ENCODE measurements around the gene TCERG1L. TPM values are rescaled to one million over a fixed set of nuclear protein-coding genes. Genes with fewer than 3 reads are reported as not detected.

Gene TCERG1L
- total RNA-seq, 1 experiment from 2014 or later = not detected

- no peak overlapping the region for H3K4me3 ChIP-seq (ENCODE audit: low read length)
- H3K9ac ChIP-seq (ENCODE audit: low read length) = no peak overlapping the region
- no peaks in the 10 kb centered on the region for H3K79me2 ChIP-seq (ENCODE audit: low read length)
- no peak overlapping the region for H3K27ac ChIP-seq (ENCODE audit: low read length)
- no peaks in the 10 kb centered on the region for H3K9me3 ChIP-seq (ENCODE audit: low read length)
- H4K20me1 ChIP-seq (ENCODE audit: insufficient read depth, low read depth, low read length) = no peaks in the 10 kb centered on the region
- H3K9me2 ChIP-seq (replicated peaks; ENCODE audit: insufficient read depth, low read length) = no peaks in the 10 kb centered on the region
- no peak overlapping the region for H3K4me2 ChIP-seq (ENCODE audit: low read depth, low read length, poor library complexity, severe bottlenecking)
- no peak overlapping the region for H2AFZ ChIP-seq (ENCODE audit: low read length)
- peaks cover 11% of the 10 kb centered on the region for H3K4me1 ChIP-seq (ENCODE audit: low read length)
- no peaks in the 10 kb centered on the region for H3K36me3 ChIP-seq (ENCODE audit: insufficient read depth, low read length)
- H3K27me3 ChIP-seq (ENCODE audit: low read length) = no peaks in the 10 kb centered on the region
- DNase-seq = no peak
These were observed 258.3 kb downstream of the TCERG1L start for GRCh38 chr10:131053192-131053591.

- Histone ChIP-seq H3K4me3 (ENCODE audit: low read length) (no peak overlapping the region), H3K79me2 (ENCODE audit: low read length) (no peaks in the 10 kb centered on the region), H3K9me3 (ENCODE audit: low read length) (no peaks in the 10 kb centered on the region), H3K9ac (ENCODE audit: low read length) (no peak overlapping the region), H3K4me2 (ENCODE audit: low read depth, low read length, poor library complexity, severe bottlenecking) (no peak overlapping the region), H3K27me3 (ENCODE audit: low read length) (no peaks in the 10 kb centered on the region), H2AFZ (ENCODE audit: low read length) (no peak overlapping the region), H3K9me2 (replicated peaks; ENCODE audit: insufficient read depth, low read length) (no peaks in the 10 kb centered on the region), H3K4me1 (ENCODE audit: low read length) (peaks cover 11% of the 10 kb centered on the region), H4K20me1 (ENCODE audit: insufficient read depth, low read depth, low read length) (no peaks in the 10 kb centered on the region), H3K36me3 (ENCODE audit: insufficient read depth, low read length) (no peaks in the 10 kb centered on the region), H3K27ac (ENCODE audit: low read length) (no peak overlapping the region)
- no peak for DNase-seq
These were observed 261.3 kb downstream of the TCERG1L start for GRCh38 chr10:131050162-131050766.

GRCh38 chr10:131049016-131049415 lies 262.5 kb downstream of the TCERG1L start:
- Histone ChIP-seq H3K4me3 (ENCODE audit: low read length) (no peak overlapping the region), H3K27ac (ENCODE audit: low read length) (no peak overlapping the region), H3K9ac (ENCODE audit: low read length) (no peak overlapping the region)

GRCh38 chr10:131048606-131049005 lies 262.9 kb downstream of the TCERG1L start:
- H2AFZ ChIP-seq (ENCODE audit: low read length) = no peak overlapping the region
- no peak for DNase-seq
- H3K9me2 ChIP-seq (replicated peaks; ENCODE audit: insufficient read depth, low read length) = no peaks in the 10 kb centered on the region
- no peak overlapping the region for H3K27ac ChIP-seq (ENCODE audit: low read length)
- H3K27me3 ChIP-seq (ENCODE audit: low read length) = no peaks in the 10 kb centered on the region
- H3K9ac ChIP-seq (ENCODE audit: low read length) = no peak overlapping the region
- no peaks in the 10 kb centered on the region for H3K9me3 ChIP-seq (ENCODE audit: low read length)
- H3K4me1 ChIP-seq (ENCODE audit: low read length) = peaks cover 14% of the 10 kb centered on the region
- no peaks in the 10 kb centered on the region for H3K36me3 ChIP-seq (ENCODE audit: insufficient read depth, low read length)
- no peaks in the 10 kb centered on the region for H3K79me2 ChIP-seq (ENCODE audit: low read length)
- no peak overlapping the region for H3K4me3 ChIP-seq (ENCODE audit: low read length)
- H4K20me1 ChIP-seq (ENCODE audit: insufficient read depth, low read depth, low read length) = no peaks in the 10 kb centered on the region
- peak overlapping the region; percentile 17 for H3K4me2 ChIP-seq (ENCODE audit: low read depth, low read length, poor library complexity, severe bottlenecking)

More at GRCh38 chr10:131049016-131049415, 262.5 kb downstream of the TCERG1L start:
- Histone ChIP-seq H3K27me3 (ENCODE audit: low read length) (no peaks in the 10 kb centered on the region), H3K9me3 (ENCODE audit: low read length) (no peaks in the 10 kb centered on the region), H4K20me1 (ENCODE audit: insufficient read depth, low read depth, low read length) (no peaks in the 10 kb centered on the region), H3K4me1 (ENCODE audit: low read length) (peaks cover 11% of the 10 kb centered on the region), H3K4me2 (ENCODE audit: low read depth, low read length, poor library complexity, severe bottlenecking) (peak overlapping the region; percentile 17), H3K79me2 (ENCODE audit: low read length) (no peaks in the 10 kb centered on the region), H3K9me2 (replicated peaks; ENCODE audit: insufficient read depth, low read length) (no peaks in the 10 kb centered on the region), H3K36me3 (ENCODE audit: insufficient read depth, low read length) (no peaks in the 10 kb centered on the region), H2AFZ (ENCODE audit: low read length) (no peak overlapping the region)
- DNase-seq = peak; percentile 53

- H3K79me2 ChIP-seq (ENCODE audit: low read length) = no peaks in the 10 kb centered on the region
- no peaks in the 10 kb centered on the region for H4K20me1 ChIP-seq (ENCODE audit: insufficient read depth, low read depth, low read length)
- H3K9me2 ChIP-seq (replicated peaks; ENCODE audit: insufficient read depth, low read length) = no peaks in the 10 kb centered on the region
- no peak overlapping the region for H3K9ac ChIP-seq (ENCODE audit: low read length)
- no peaks in the 10 kb centered on the region for H3K27me3 ChIP-seq (ENCODE audit: low read length)
- H3K4me2 ChIP-seq (ENCODE audit: low read depth, low read length, poor library complexity, severe bottlenecking) = no peak overlapping the region
- H3K4me3 ChIP-seq (ENCODE audit: low read length) = no peak overlapping the region
- H3K9me3 ChIP-seq (ENCODE audit: low read length) = no peaks in the 10 kb centered on the region
- peaks cover 21% of the 10 kb centered on the region for H3K4me1 ChIP-seq (ENCODE audit: low read length)
- no peak overlapping the region for H2AFZ ChIP-seq (ENCODE audit: low read length)
- no peak for DNase-seq
- H3K27ac ChIP-seq (ENCODE audit: low read length) = no peak overlapping the region
- H3K36me3 ChIP-seq (ENCODE audit: insufficient read depth, low read length) = no peaks in the 10 kb centered on the region
These were observed 264.0 kb downstream of the TCERG1L start for GRCh38 chr10:131047501-131047900.

GRCh38 chr10:131046194-131046593 lies 265.3 kb downstream of the TCERG1L start:
- Histone ChIP-seq H3K9ac (ENCODE audit: low read length) (no peak overlapping the region), H3K27ac (ENCODE audit: low read length) (no peak overlapping the region), H2AFZ (ENCODE audit: low read length) (no peak overlapping the region), H3K79me2 (ENCODE audit: low read length) (no peaks in the 10 kb centered on the region), H3K36me3 (ENCODE audit: insufficient read depth, low read length) (no peaks in the 10 kb centered on the region), H4K20me1 (ENCODE audit: insufficient read depth, low read depth, low read length) (no peaks in the 10 kb centered on the region), H3K27me3 (ENCODE audit: low read length) (no peaks in the 10 kb centered on the region), H3K9me2 (replicated peaks; ENCODE audit: insufficient read depth, low read length) (no peaks in the 10 kb centered on the region), H3K9me3 (ENCODE audit: low read length) (0 out of 2 replicates have a peak, but pooled peaks cover under 1% of the 10 kb centered on the region), H3K4me2 (ENCODE audit: low read depth, low read length, poor library complexity, severe bottlenecking) (no peak overlapping the region), H3K4me1 (ENCODE audit: low read length) (peaks cover 27% of the 10 kb centered on the region), H3K4me3 (ENCODE audit: low read length) (no peak overlapping the region)
- no peak for DNase-seq

GRCh38 chr10:131044379-131045111 lies 267.0 kb downstream of the TCERG1L start:
- Histone ChIP-seq H2AFZ (ENCODE audit: low read length) (no peak overlapping the region), H3K9ac (ENCODE audit: low read length) (no peak overlapping the region), H4K20me1 (ENCODE audit: insufficient read depth, low read depth, low read length) (no peaks in the 10 kb centered on the region), H3K4me3 (ENCODE audit: low read length) (no peak overlapping the region), H3K36me3 (ENCODE audit: insufficient read depth, low read length) (no peaks in the 10 kb centered on the region; the same call in 1 of the 2 replicates), H3K9me3 (ENCODE audit: low read length) (peaks cover 7% of the 10 kb centered on the region; the same call in 1 of the 2 replicates), H3K27ac (ENCODE audit: low read length) (no peak overlapping the region), H3K9me2 (replicated peaks; ENCODE audit: insufficient read depth, low read length) (no peaks in the 10 kb centered on the region), H3K27me3 (ENCODE audit: low read length) (no peaks in the 10 kb centered on the region), H3K79me2 (ENCODE audit: low read length) (no peaks in the 10 kb centered on the region), H3K4me2 (ENCODE audit: low read depth, low read length, poor library complexity, severe bottlenecking) (no peak overlapping the region), H3K4me1 (ENCODE audit: low read length) (peaks cover 34% of the 10 kb centered on the region)
- DNase-seq = no peak

GRCh38 chr10:131043039-131043691 lies 268.4 kb downstream of the TCERG1L start:
- H3K9me2 ChIP-seq (replicated peaks; ENCODE audit: insufficient read depth, low read length) = no peaks in the 10 kb centered on the region
- peaks cover 23% of the 10 kb centered on the region for H3K4me1 ChIP-seq (ENCODE audit: low read length)
- peak overlapping the region; percentile 22 for H3K4me2 ChIP-seq (ENCODE audit: low read depth, low read length, poor library complexity, severe bottlenecking)
- no peaks in the 10 kb centered on the region for H4K20me1 ChIP-seq (ENCODE audit: insufficient read depth, low read depth, low read length)
- no peaks in the 10 kb centered on the region for H3K79me2 ChIP-seq (ENCODE audit: low read length)
- peaks cover 7% of the 10 kb centered on the region; the same call in 1 of the 2 replicates for H3K9me3 ChIP-seq (ENCODE audit: low read length)
- H3K27ac ChIP-seq (ENCODE audit: low read length) = no peak overlapping the region
- no peak overlapping the region for H3K9ac ChIP-seq (ENCODE audit: low read length)
- H3K36me3 ChIP-seq (ENCODE audit: insufficient read depth, low read length) = no peaks in the 10 kb centered on the region; the same call in 1 of the 2 replicates
- no peak overlapping the region for H3K4me3 ChIP-seq (ENCODE audit: low read length)
- no peaks in the 10 kb centered on the region for H3K27me3 ChIP-seq (ENCODE audit: low read length)
- DNase-seq = peak; percentile 69
- no peak overlapping the region for H2AFZ ChIP-seq (ENCODE audit: low read length)

Measured in Karpas-422 (cell line).